Measurements from ENCODE around the gene PRDM10.

Gene PRDM10

DNA sequence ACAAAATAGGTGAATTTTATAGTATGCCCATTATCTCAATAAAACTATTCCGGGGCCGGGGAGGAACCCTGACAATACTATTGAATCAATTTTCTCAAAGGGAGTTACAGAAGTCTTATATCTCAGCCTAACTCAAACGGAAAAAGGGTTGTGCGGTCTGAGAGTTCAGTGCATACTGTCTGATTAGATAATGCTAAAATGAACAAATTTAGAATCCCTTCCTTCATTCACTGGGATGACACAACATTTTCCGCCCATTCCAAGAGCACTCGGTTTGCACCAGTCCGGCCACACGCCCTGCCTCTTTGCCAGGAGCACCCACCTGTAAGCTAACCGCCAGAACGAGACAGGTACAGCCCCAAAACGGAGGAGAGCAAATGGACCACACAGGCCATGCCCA is 57.3 kb downstream of the PRDM10 start:
- no peak for DNase-seq

DNA sequence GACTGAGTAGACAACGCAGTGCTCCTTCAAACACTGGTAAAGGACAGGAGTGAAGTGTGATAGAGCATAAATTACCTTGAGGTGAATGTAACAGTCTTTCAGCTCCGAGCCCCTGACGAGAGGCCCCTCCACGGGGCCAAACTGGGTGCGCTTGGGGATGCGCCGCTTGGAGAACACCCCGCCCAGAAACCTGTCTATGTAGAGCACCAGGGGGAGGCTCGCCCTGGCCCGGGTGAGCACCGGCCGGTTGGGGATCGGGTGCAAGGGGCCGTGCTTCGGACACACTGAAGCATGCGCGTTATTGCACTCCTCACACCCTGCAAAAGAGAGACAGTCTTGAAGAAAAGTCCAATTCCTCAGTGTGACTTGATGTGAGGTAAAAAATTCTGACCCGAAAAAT is 57.9 kb downstream of the PRDM10 start:
- no peak for DNase-seq

DNA sequence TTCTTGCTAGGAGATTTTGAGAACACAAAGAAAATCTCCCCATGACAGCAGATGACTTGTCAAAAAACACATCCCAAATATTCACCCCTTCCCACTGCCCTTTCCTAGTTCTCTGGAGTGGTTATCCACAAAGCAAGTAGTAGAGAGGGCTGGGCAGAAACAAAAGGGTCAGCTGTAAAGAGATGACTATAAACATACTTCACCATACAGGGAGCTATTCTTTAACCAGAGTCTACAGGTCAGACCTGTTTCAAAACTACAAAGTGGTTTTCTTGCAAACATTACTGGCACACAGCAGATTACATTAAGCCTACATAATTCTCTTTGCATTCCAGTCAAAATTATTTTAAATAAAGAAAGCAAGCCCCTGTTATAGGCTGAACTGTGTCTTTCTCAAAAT is 59.6 kb downstream of the PRDM10 start:
- no peak for DNase-seq

- no peak for DNase-seq
Measured at GRCh38 chr11:129939510-129939909, 63.1 kb downstream of the PRDM10 start.

DNA sequence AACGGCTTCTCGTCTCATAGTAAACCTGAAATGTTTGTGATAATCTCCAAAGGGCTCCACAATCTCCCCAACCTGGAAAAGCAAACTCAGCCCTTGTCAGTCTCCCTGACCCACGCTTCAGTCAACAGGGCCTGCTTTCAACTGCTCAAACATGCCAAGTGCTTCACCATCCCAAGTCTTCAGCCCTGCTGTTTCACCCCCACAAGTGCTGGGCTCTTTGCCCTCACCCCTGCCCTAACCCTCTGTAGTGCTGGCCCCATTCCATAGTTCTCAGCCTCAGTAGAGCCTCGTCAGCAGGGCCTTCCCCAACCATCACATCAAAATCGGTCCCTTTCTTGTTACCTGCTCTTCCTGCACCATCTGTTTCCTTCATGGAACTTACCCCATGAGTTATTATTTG is 63.9 kb downstream of the PRDM10 start:
- no peak for DNase-seq

GRCh38 chr11:129937592-129938238 is 64.9 kb downstream of the PRDM10 start:
- DNase-seq, result no peak

- DNase-seq, result no peak
Measured at GRCh38 chr11:129935723-129936122, 66.9 kb downstream of the PRDM10 start.

DNA sequence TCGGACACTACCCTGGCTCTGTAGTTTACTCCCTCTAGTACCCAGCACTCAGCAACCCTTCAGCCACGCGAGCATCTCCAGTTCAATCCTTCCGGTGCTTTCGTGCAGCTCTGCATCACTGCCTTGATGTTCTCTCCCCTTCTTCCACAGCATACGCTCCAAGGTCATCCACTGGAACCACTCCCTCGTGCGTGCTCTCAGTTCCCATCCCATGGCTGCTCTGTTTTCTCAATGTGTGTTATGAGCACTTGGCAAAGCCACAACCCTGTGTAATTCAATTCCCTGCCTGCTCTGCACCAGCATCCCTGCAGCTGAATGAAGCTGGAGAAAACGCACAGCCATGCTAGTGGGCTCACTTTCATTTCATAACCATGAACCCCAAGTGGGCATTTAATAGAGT is 68.7 kb downstream of the PRDM10 start:
- no peak for DNase-seq

GRCh38 chr11:129933262-129933661 is 69.4 kb downstream of the PRDM10 start:
- no peak for DNase-seq

- no peak for DNase-seq
Measured at GRCh38 chr11:129932381-129933067, 70.1 kb downstream of the PRDM10 start.

DNA sequence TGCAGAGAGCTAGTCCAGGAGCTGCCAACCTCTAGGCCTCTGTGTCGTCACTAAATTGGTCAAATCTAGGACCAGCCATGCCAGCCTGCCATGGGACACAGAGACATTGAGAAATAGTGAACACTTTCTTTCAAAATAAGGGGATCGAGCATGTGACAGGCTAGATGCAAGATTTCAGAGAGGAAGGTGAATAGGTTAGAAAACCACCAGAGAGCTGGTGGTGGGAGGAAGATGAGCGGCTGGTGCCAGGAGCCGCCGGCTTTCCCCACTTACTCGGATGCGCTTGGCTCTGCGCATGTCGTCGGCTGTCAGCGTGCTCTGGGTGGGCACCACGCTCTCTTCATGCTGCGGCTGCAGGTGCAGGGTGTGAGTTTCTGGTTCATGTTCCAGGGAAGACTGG is 71.9 kb downstream of the PRDM10 start:
- DNase-seq, result no peak

DNA sequence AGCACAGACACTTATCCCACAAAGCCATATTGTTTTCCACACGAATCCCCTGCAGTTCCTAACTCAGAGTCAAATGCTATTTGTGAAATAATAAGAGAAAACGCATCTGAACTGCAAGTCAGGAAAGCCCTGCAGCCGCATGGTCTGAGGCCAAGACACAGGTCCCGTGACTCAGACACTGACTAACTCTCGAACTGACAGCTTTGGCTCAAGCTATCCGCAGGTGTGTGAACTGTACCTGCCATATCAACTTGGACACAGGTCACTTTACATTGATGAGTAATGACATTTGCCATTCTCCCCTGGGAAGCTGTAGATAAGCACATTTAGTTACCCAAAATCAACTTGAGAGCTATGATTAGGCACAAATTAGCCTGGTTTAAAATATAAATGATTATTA is 72.3 kb downstream of the PRDM10 start:
- DNase-seq, result no peak

GRCh38 chr11:129929721-129930120 is 72.9 kb downstream of the PRDM10 start:
- no peak for DNase-seq

DNA sequence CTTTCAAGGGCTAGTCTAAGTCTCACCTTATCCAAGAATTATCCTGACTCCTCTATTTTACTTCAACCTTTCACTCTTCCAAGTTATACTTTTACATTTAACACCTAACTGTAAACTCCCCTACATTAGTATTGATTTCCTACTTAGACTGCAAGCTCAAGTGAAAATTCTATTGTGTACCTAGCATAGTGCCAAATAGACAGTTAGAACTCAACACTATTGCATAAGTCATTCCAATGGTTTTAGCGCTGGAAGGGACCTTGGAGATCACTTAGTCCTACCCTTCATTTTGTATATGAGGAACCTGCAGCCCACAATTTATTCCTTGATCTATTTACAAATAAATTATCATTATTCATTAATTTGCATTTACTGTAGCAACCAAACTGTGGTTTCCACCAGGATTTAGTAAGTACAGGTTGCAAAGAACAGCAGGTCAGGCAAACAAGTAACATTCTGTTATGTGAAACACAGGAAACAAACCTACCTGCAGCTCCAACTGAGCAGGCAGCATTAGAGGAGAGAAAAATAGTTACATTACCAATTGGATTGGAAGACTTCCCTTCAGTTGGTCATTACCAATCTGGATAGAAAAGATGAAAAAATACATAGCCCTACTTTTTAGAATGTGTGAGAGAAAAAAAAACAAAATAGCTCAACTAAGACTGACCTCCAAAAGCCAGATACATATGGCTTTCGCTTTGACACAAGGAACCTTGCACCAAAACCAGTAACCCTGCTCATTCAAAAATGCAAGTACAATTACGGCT is 73.5 kb downstream of the PRDM10 start:
- no peak for DNase-seq

GRCh38 chr11:129922674-129923073 is 80.0 kb downstream of the PRDM10 start:
- no peak for DNase-seq

DNA sequence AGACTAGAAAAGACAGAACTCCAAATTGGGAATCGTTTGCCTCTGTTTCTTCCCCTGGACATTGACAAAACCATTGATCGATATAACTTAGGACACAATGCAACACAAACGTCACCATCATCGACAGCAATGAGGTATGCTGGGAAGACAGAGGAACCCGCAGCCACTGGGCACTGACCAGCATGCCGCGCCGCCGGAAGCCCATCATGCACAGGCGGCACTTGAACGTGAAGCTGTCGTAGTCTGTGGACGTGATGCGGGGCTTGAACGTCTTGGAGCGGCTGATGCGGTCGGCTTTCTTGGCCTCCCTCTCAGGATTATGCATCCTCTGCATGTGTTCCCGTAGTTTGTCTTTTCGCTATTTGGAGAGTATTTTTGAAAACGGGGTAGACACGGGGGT is 84.3 kb downstream of the PRDM10 start:
- DNase-seq, result no peak

GRCh38 chr11:129917231-129917630 is 85.4 kb downstream of the PRDM10 start:
- DNase-seq, result no peak

DNA sequence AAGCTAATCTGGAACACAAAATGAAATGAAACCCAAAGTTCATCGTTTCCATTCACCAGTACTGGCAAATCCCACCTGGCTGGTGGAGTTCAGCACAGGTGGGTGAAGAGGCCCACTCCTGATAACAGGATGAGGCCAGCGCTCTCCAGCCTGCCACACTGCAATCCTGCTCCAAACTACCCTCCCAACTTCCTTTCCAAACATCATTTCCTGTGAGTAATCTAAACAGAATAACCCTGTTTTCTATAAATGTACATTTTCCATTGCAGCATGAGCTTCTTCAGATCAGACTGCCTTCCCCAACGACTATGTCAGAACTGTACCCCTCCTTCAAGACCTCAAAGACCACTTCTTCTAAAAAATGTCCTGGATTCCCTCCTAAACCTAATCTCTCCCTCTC is 91.3 kb downstream of the PRDM10 start:
- DNase-seq, result no peak

DNA sequence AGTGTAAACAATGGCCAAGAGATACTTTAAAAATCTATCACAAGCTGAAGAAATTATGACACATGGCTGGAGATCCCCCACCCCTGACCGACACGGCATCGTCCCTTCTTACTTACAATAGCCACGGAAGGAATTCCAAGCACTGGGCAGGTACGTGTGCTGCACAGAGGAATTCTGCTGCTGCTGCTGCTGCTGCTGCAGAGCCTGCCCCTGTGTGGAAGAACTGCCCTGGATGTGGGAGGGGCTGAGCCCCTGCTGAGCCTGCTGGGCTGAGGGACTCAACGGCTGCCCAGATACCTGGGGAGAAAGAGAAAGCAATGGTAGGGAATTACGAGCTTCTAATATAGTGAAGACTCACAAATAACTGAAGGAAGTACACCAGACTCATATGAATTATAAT is 92.3 kb downstream of the PRDM10 start:
- no peak for DNase-seq

DNA sequence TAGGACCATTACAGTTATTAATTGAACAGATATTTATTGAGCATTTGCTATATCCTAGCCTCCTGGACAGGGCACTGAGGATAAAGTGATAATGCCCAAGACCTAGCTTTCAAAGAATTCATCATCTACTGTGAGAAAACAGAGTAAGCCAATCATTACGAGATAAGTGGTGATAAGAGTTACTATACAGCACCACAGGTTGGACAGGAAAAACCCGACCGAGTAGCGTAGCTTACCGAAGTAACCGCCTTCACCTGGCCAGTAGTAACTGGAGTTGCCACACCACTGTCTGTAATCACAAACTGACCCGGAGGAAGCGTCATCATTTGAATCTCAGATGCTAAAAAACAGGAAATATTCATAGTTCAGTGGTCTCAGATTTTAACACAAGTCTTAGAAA is 97.2 kb downstream of the PRDM10 start:
- DNase-seq, result no peak

DNA sequence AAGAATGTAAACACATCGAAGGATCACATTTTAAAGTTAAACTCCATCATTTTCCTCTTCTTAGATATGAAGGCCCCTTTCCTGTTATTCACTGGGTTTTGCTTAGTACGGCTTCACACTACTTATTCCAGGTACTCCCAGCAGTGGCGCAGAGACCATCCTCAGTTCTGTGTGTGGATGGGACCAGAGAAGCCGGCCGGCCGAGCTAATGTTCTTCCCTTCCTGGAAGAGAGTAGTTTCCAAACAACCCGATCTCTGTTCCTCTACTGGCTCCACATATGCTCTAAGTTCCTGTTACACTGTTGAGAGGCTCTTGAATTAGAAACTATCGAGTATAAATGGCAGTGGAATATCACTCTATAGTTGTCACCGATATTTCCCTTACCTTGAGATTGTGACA is 106.6 kb downstream of the PRDM10 start:
- DNase-seq, result no peak

- peak; percentile 90 for DNase-seq
Measured at GRCh38 chr11:129895126-129896041, 107.3 kb downstream of the PRDM10 start, which contains the start of gene NFRKB. Gene NFRKB, minus strand, starts transcription at chr11:129895578. Its CDS starts 2,729 bp downstream, at chr11:129892849.

Measured in activated CD4-positive, alpha-beta T cell treated with anti-CD3 and anti-CD28 coated beads, Interleukin-10, Interleukin-2, amounts not matched to agents 100 ng/mL and 50 ng/mL, durations not matched to agents 16 hours and 8 hours (primary cell).